IMR-90 (cell line): ENCODE data around the gene GMCL2. TPM values are rescaled to one million over a fixed set of nuclear protein-coding genes. Genes with fewer than 3 reads are reported as not detected.

ENCODE experiments used
- ATAC-seq: fragments of 200-7000 bp; cut with Tn5 transposase; 2 replicates; pipeline ENCODE4 v1.9.1; 2020; ENCODE audit warnings: low read depth, mild to moderate bottlenecking, moderate library complexity
- BruUV-seq: library from RNA; stranded (reverse); fragments of 400-500 nt; replicated peaks from 2 replicates; lab custom pipeline; 2021; lab: Mats Ljungman, UMichigan
- CTCF ChIA-PET: fragments of 300-600 bp; formaldehyde crosslinking; extraction: SDS; loops from one replicate; lab custom pipeline; 2021; ENCODE audit warnings: antibody characterized with exemption; lab: Yijun Ruan, JAX
- POLR2A ChIA-PET: fragments of 300-600 bp; sonication (Branson Sonifier 250); formaldehyde crosslinking; loops from one replicate; lab custom pipeline; 2022; ENCODE audit warnings: antibody characterized with exemption; ENCODE audit not compliant: unreplicated experiment; lab: Charles Lee
- DNase-seq: peaks from one replicate; pipeline ENCODE4 v3.0.0; 2013
- H2AFZ ChIP-seq: replicated peaks from 2 replicates; pipeline ENCODE3; 2013; ENCODE audit warnings: low read length, mild to moderate bottlenecking; ENCODE audit not compliant: poor library complexity
- H2AK5ac ChIP-seq: 2 replicates; pipeline ENCODE4 v1.6.1; 2013; ENCODE audit warnings: low read depth, low read length, inconsistent platforms
- H2AK9ac ChIP-seq: replicated peaks from 2 replicates; pipeline ENCODE3; 2013; ENCODE audit warnings: mild to moderate bottlenecking, low read depth, low read length, moderate library complexity; ENCODE audit not compliant: poor library complexity
- H2BK120ac ChIP-seq: 2 replicates; pipeline ENCODE4 v1.6.1; 2013; ENCODE audit warnings: low read depth, low read length, inconsistent platforms
- H2BK15ac ChIP-seq: 3 replicates; pipeline ENCODE4 v1.6.1; 2013; ENCODE audit warnings: low read depth, low read length, inconsistent platforms
- H2BK20ac ChIP-seq: 2 replicates; pipeline ENCODE4 v1.6.1; 2013; ENCODE audit warnings: low read depth, mild to moderate bottlenecking, inconsistent platforms, low read length, moderate library complexity
- H2BK5ac ChIP-seq: 2 replicates; pipeline ENCODE4 v1.6.1; 2013; ENCODE audit warnings: mild to moderate bottlenecking, low read depth, low read length, inconsistent platforms; ENCODE audit not compliant: poor library complexity, severe bottlenecking
- H3K14ac ChIP-seq: replicated peaks from 2 replicates; pipeline ENCODE4 v1.6.1; 2013; ENCODE audit warnings: low read depth, low read length, inconsistent platforms
- H3K18ac ChIP-seq: 2 replicates; pipeline ENCODE4 v1.6.1; 2013; ENCODE audit warnings: low read depth, low read length, control low read depth
- H3K23ac ChIP-seq: 2 replicates; pipeline ENCODE4 v1.6.1; 2013; ENCODE audit warnings: low read depth, low read length, inconsistent platforms
- H3K27ac ChIP-seq: 2 replicates; pipeline ENCODE4 v1.5.1; 2013; ENCODE audit warnings: mild to moderate bottlenecking, control low read depth, low read length; ENCODE audit not compliant: insufficient read depth
- H3K27me3 ChIP-seq: 2 replicates; pipeline ENCODE4 v1.6.1; 2013; ENCODE audit warnings: low read length; ENCODE audit not compliant: control insufficient read depth, insufficient read depth
- H3K36me3 ChIP-seq: 2 replicates; pipeline ENCODE4 v1.6.1; 2013; ENCODE audit warnings: low read length, mixed read lengths; ENCODE audit not compliant: control insufficient read depth, insufficient read depth
- H3K4ac ChIP-seq: 2 replicates; pipeline ENCODE4 v1.6.1; 2013; ENCODE audit warnings: low read depth, low read length, inconsistent platforms
- H3K4me1 ChIP-seq: 2 replicates; pipeline ENCODE4 v1.6.1; 2013; ENCODE audit warnings: low read length, mixed read lengths; ENCODE audit not compliant: control insufficient read depth, insufficient read depth
- H3K4me2 ChIP-seq: 2 replicates; pipeline ENCODE4 v1.6.1; 2013; ENCODE audit warnings: low read depth, mild to moderate bottlenecking, control low read depth, low read length, moderate library complexity
- H3K4me3 ChIP-seq: 2 replicates; pipeline ENCODE4 v1.5.1; 2013; ENCODE audit warnings: low read depth, mild to moderate bottlenecking, control low read depth, low read length, moderate library complexity; ENCODE audit not compliant: insufficient read depth
- H3K56ac ChIP-seq: 2 replicates; pipeline ENCODE4 v1.6.1; 2013; ENCODE audit warnings: low read length, inconsistent platforms; ENCODE audit not compliant: insufficient read depth; ENCODE audit errors: extremely low read depth
- H3K79me1 ChIP-seq, 2 experiments: 2 replicates each; pipeline ENCODE4 v1.6.1; 2013; ENCODE audit warnings: low read length in 2 of 2, inconsistent platforms in 1 of 2, low read depth in 1 of 2
- H3K9ac ChIP-seq: 2 replicates; pipeline ENCODE4 v1.6.1; 2013; ENCODE audit warnings: low read depth, low read length, control low read depth
- H3K9me1 ChIP-seq: 2 replicates; pipeline ENCODE4 v1.6.1; 2013; ENCODE audit warnings: low read length, inconsistent platforms; ENCODE audit not compliant: insufficient read depth
- H3K9me3 ChIP-seq: 2 replicates; pipeline ENCODE4 v1.6.1; 2013; ENCODE audit warnings: low read length; ENCODE audit not compliant: control insufficient read depth, insufficient read depth
- H4K20me1 ChIP-seq: 2 replicates; pipeline ENCODE4 v1.6.1; 2013; ENCODE audit warnings: low read length, inconsistent platforms; ENCODE audit not compliant: insufficient read depth
- H4K5ac ChIP-seq: 2 replicates; pipeline ENCODE4 v1.6.1; 2013; ENCODE audit warnings: mild to moderate bottlenecking, low read depth, low read length, control low read depth
- H4K8ac ChIP-seq, 2 experiments: 2 replicates each; pipeline ENCODE4 v1.6.1; 2013; ENCODE audit warnings: low read depth in 2 of 2, low read length in 2 of 2, control low read depth in 1 of 2, inconsistent platforms in 1 of 2
- H4K91ac ChIP-seq: 2 replicates; pipeline ENCODE4 v1.6.1; 2013; ENCODE audit warnings: low read depth, low read length, inconsistent platforms; ENCODE audit not compliant: insufficient read depth
- CEBPB ChIP-seq: IDR thresholded peaks from 2 replicates; pipeline ENCODE4 v1.6.1; 2012; ENCODE audit warnings: low read depth, low read length, improper control_type of control experiment
- ELK1 ChIP-seq: fragments of 150-350 bp; IDR thresholded peaks from 2 replicates; pipeline ENCODE4 v1.6.1; 2016; ENCODE audit warnings: low read depth, mild to moderate bottlenecking, low read length, moderate library complexity, borderline replicate concordance
- FOS ChIP-seq: fragments of 150-350 bp; IDR thresholded peaks from 2 replicates; pipeline ENCODE4 v1.6.1; 2016; ENCODE audit warnings: low read depth, low read length
- MAFK ChIP-seq: IDR thresholded peaks from 2 replicates; pipeline ENCODE4 v1.6.1; 2012; ENCODE audit warnings: low read depth, low read length, improper control_type of control experiment
- NFE2L2 ChIP-seq: fragments of 150-350 bp; IDR thresholded peaks from 2 replicates; pipeline ENCODE4 v1.6.1; 2016; ENCODE audit warnings: low read depth, mild to moderate bottlenecking, low read length
- RAD21 ChIP-seq: IDR thresholded peaks from 2 replicates; pipeline ENCODE4 v1.6.1; 2012; ENCODE audit warnings: low read length, improper control_type of control experiment
- SMC3 ChIP-seq: fragments of 150-350 bp; IDR thresholded peaks from 2 replicates; pipeline ENCODE4 v1.6.1; 2016; ENCODE audit warnings: low read depth, mild to moderate bottlenecking, antibody characterized with exemption, low read length, moderate library complexity
- USF2 ChIP-seq: fragments of 150-350 bp; IDR thresholded peaks from 2 replicates; pipeline ENCODE4 v1.6.1; 2017; ENCODE audit warnings: mild to moderate bottlenecking, antibody characterized with exemption, low read length, low read depth
- WGBS, 2 experiments: methylation state at CpG; one replicate each; pipeline versions ENCODE4 v1.1.5 to v1.1.7; 2013; ENCODE audit warnings: missing lambda C conversion rate in 2 of 2; ENCODE audit not compliant: insufficient read length in 1 of 2; ENCODE audit errors: extremely low coverage in 2 of 2; 5-methylcytosine and 5-hydroxymethylcytosine counted together
- dilution Hi-C: fragments of 300-500 bp; cut with HindIII; formaldehyde crosslinking; loops from one replicate; pipeline ENCODE4 v1.14.3; 2018; ENCODE audit warnings: low sequenced_read_pairs; ENCODE audit not compliant: unreplicated experiment
- in situ Hi-C: fragments of 300-500 bp; cut with MboI; formaldehyde crosslinking; loops from 3 replicates; pipeline ENCODE4 v1.14.3; 2019; ENCODE audit warnings: low sequenced_read_pairs, inconsistent platforms, mixed read lengths
- intact Hi-C: fragments of 100-400 bp; cut with micrococcal nuclease; formaldehyde crosslinking; loops from 2 replicates; pipeline ENCODE4 v1.10.0; 2022
- polyA plus RNA-seq, 3 experiments: library from polyadenylated mRNA; depleted of rRNA; stranded (reverse); fragments of >200 nt; gene quantifications; 2 replicates each; pipeline ENCODE4 v1.2.3, GENCODE V29; 2012; ENCODE audit warnings: low replicate concordance in 1 of 3
- total RNA-seq: library from RNA; depleted of rRNA; stranded (reverse); fragments of >200 nt; gene quantifications from 2 replicates; pipeline ENCODE4 v1.2.3, GENCODE V29; 2012

The GMCL2 gene
- total and polyA plus RNA-seq, 2 of the 4 experiments (the other 2 are of a cell fraction): not detected

- no CpG with 5 or more reads among the region's 2 CpGs for WGBS, 2 experiments
- Histone ChIP-seq H3K9me3 (peaks cover 5% of the 10 kb centered on the region; the same call in 1 of the 2 replicates), H3K4me3 (no peak overlapping the region), H3K23ac (no peak overlapping the region), H2BK120ac (no peak overlapping the region), H2BK5ac (no peak overlapping the region), H4K20me1 (no peaks in the 10 kb centered on the region), H3K18ac (no peak overlapping the region), H2AK9ac (no peak overlapping the region), H2BK15ac (no peak overlapping the region), H2BK20ac (no peak overlapping the region), H3K4ac (no peak overlapping the region), H2AK5ac (no peak overlapping the region), H3K36me3 (no peaks in the 10 kb centered on the region), H3K9ac (no peak overlapping the region), H3K9me1 (no peaks in the 10 kb centered on the region), H3K27ac (no peak overlapping the region), H4K8ac (no peak overlapping the region), H3K27me3 (peaks cover 23% of the 10 kb centered on the region; the same call in 1 of the 2 replicates), H3K56ac (no peak overlapping the region), H3K14ac (no peak overlapping the region), H3K4me2 (no peak overlapping the region), H4K91ac (no peak overlapping the region), H4K5ac (no peak overlapping the region), H3K79me1 (no peaks in the 10 kb centered on the region), H2AFZ (no peak overlapping the region), H3K4me1 (no peaks in the 10 kb centered on the region)
- dilution Hi-C loops (no loop called here), in situ Hi-C loops (no loop called here), intact Hi-C loops (no loop called here)
- ATAC-seq (no peak), DNase-seq (no peak)
- ChIA-PET POLR2A (no interaction called here), CTCF (no interaction called here)
- no TSS peak for BruUV-seq
- TF ChIP-seq RAD21 (no peak), MAFK (no peak), NFE2L2 (no peak), SMC3 (no peak), USF2 (no peak), CEBPB (0 out of 2 replicates have a peak, but pooled peaks have one; percentile 13), FOS (no peak), ELK1 (no peak)
Observed at GRCh38 chr5:178192244-178192643, 5.1 kb upstream of the GMCL2 start.
